Measurements from ENCODE around the gene NALF2.

Gene NALF2

GRCh38 chrX:69503782-69504625, at the start of gene NALF2:
NALF2 (plus strand) TSS chrX:69504326; CDS start chrX:69505283, 957 bp downstream.
- no peak for FAIRE-seq

GRCh38 chrX:69457756-69458155, 46.4 kb upstream of the NALF2 start:
- no peak for FAIRE-seq

GRCh38 chrX:69466546-69466945, 37.6 kb upstream of the NALF2 start:
- no peak for FAIRE-seq

GRCh38 chrX:69469975-69470374, 34.2 kb upstream of the NALF2 start:
- no peak for FAIRE-seq

- no peak for FAIRE-seq
Observed at GRCh38 chrX:69489625-69490024, 14.5 kb upstream of the NALF2 start.

GRCh38 chrX:69493193-69493592, 10.9 kb upstream of the NALF2 start:
- FAIRE-seq: no peak

GRCh38 chrX:69493766-69494165, 10.4 kb upstream of the NALF2 start:
- no peak for FAIRE-seq

- FAIRE-seq: no peak
Observed at GRCh38 chrX:69496183-69496582, 7.9 kb upstream of the NALF2 start.

- FAIRE-seq: no peak
Observed at GRCh38 chrX:69501429-69501828, 2.7 kb upstream of the NALF2 start.

GRCh38 chrX:69503228-69503781, 821 bp upstream of the NALF2 start:
- no peak for FAIRE-seq

- no peak for FAIRE-seq
Observed at GRCh38 chrX:69504626-69505612, 793 bp downstream of the NALF2 start.

GRCh38 chrX:69505772-69506616, 1.9 kb downstream of the NALF2 start:
- no peak for FAIRE-seq

- FAIRE-seq: no peak
Observed at GRCh38 chrX:69506617-69507499, 2.7 kb downstream of the NALF2 start.

GRCh38 chrX:69507500-69507789, 3.3 kb downstream of the NALF2 start:
- no peak for FAIRE-seq

- no peak for FAIRE-seq
Observed at GRCh38 chrX:69508610-69509009, 4.5 kb downstream of the NALF2 start.

- FAIRE-seq: no peak
Observed at GRCh38 chrX:69510137-69510715, 6.1 kb downstream of the NALF2 start.

- FAIRE-seq: no peak
Observed at GRCh38 chrX:69510914-69511513, 6.9 kb downstream of the NALF2 start.

GRCh38 chrX:69522052-69522451, 17.9 kb downstream of the NALF2 start:
- no peak for FAIRE-seq

- no peak for FAIRE-seq
Observed at GRCh38 chrX:69523314-69523713, 19.2 kb downstream of the NALF2 start.

- FAIRE-seq: no peak
Observed at GRCh38 chrX:69524781-69525363, 20.7 kb downstream of the NALF2 start.

All from endometrium (tissue), 2 donors.